Left ventricle myocardium inferior (tissue), 1 donor: ENCODE data around the gene FXYD6. TPM values are rescaled to one million over a fixed set of nuclear protein-coding genes. Genes with fewer than 3 reads are reported as not detected.

ENCODE experiments used
- DNase-seq: peaks from one replicate; pipeline ENCODE4 v3.0.0-alpha.2; 2020
- H3K27ac ChIP-seq: fragments of 200-600 bp; replicated peaks from 2 replicates; pipeline ENCODE4 v1.8.0; 2021
- H3K27me3 ChIP-seq: fragments of 200-600 bp; 2 replicates; pipeline ENCODE4 v1.8.0; 2021; ENCODE audit warnings: low read depth
- H3K36me3 ChIP-seq: fragments of 200-600 bp; 2 replicates; pipeline ENCODE4 v1.8.0; 2021
- H3K4me1 ChIP-seq: fragments of 200-600 bp; 2 replicates; pipeline ENCODE4 v1.8.0; 2021
- H3K4me3 ChIP-seq: fragments of 200-600 bp; 2 replicates; pipeline ENCODE4 v1.8.0; 2021; ENCODE audit warnings: mild to moderate bottlenecking, moderate library complexity
- H3K9me3 ChIP-seq: fragments of 200-600 bp; replicated peaks from 2 replicates; pipeline ENCODE4 v1.8.0; 2021
- intact Hi-C: fragments of 100-400 bp; cut with micrococcal nuclease; formaldehyde crosslinking; loops from one replicate; pipeline ENCODE4 v1.11.0; 2022
- total RNA-seq: library from RNA; stranded (reverse); fragmentation: NEBNext Ultra II Directional; extraction: Animal tissue kit (Norgen Biotek cat#: 25700); gene quantifications from one replicate; pipeline ENCODE4 v1.2.1, GENCODE V29; 2021
- TF ChIP-seq, protein P1 (sequence below): fragments of 200-600 bp; IDR thresholded peaks from 2 replicates; pipeline ENCODE4 v1.8.0; 2021; ENCODE audit warnings: antibody characterized with exemption, mild to moderate bottlenecking, borderline replicate concordance
- donor health status: DM: no; HTN: yes; CAD: no; lungs with severe emphysema.

The FXYD6 gene
- total RNA-seq, 1 donor from 2014 or later, result 30.2 TPM

DNA sequence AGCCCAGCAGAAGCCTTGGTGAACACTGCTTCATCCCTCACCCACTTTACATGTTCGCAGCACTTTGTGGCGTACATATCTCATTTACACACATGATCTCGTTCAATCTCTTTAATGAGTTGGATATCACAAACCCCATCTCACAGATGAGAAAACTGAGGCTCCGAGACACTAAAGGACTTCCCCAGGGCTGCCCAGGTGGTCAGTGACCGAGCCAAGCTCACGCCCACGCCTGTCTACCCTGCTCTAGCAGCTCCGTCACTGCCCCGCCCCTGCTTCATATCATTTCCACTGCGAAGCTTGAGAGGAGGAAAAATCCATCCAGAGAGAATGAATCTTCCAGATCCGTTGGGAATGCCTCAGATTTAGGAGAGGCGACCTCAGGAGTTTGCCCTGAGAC, 67.7 kb downstream of the FXYD6 start:
- Histone ChIP-seq H3K4me3 (peak overlapping the region; percentile 16), H3K27me3 (peaks cover 15% of the 10 kb centered on the region), H3K4me1 (peaks cover 21% of the 10 kb centered on the region), H3K36me3 (no peaks in the 10 kb centered on the region), H3K27ac (peak overlapping the region; percentile 62), H3K9me3 (no peaks in the 10 kb centered on the region)
- TF ChIP-seq, protein P1, sequence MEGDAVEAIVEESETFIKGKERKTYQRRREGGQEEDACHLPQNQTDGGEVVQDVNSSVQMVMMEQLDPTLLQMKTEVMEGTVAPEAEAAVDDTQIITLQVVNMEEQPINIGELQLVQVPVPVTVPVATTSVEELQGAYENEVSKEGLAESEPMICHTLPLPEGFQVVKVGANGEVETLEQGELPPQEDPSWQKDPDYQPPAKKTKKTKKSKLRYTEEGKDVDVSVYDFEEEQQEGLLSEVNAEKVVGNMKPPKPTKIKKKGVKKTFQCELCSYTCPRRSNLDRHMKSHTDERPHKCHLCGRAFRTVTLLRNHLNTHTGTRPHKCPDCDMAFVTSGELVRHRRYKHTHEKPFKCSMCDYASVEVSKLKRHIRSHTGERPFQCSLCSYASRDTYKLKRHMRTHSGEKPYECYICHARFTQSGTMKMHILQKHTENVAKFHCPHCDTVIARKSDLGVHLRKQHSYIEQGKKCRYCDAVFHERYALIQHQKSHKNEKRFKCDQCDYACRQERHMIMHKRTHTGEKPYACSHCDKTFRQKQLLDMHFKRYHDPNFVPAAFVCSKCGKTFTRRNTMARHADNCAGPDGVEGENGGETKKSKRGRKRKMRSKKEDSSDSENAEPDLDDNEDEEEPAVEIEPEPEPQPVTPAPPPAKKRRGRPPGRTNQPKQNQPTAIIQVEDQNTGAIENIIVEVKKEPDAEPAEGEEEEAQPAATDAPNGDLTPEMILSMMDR, result no peak
- no peak for DNase-seq
- intact Hi-C loops, result loop anchor here (5.0 to 10.0 kb wide), 2 partner anchors 246 to 361 kb away; no protein-coding TSS in a partner anchor

DNA sequence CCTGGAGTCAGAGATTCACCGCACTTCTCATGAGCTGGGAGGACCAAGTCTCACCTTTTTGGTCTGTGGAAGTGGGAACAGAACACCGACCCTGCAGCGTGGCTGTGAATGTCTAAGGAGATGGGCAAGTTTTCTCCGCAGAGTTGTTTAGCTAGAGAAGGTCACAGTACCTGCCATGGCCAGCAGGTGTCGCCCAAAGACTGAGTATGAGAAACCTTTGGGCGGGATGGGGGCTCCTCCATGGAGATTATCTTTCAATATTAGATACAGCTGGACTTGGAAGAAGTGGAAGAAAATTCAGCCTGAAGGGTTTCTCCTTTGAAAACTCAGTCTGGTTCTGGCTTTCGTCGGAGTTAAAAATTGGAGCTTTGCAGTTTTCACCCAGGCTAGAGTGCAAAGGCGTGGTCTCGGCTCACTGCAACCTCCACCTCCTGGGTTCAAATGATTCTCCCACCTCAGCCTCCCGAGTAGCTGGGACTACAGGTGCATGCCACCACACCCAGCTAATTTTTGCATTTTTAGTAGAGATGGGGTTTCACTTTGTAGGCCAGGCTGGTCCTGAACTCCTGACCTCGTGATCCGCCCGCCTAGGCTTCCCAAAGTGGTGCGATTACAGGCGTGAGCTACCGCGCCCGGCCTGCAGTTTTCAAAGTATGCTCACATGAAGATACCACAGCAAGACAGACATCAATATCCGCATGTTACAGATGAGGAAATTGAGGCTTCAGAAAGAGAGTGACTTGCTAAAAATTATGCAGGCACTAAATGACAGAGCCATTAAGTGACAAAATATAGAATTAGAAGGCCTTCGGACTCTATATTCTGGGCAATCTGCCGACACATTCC, 68.8 kb downstream of the FXYD6 start:
- peak; percentile 82 for DNase-seq
- intact Hi-C loops, result loop anchor here (5.0 to 10.0 kb wide), 2 partner anchors 247 to 360 kb away; no protein-coding TSS in a partner anchor
- TF ChIP-seq, protein P1, result peak; percentile 94

DNA sequence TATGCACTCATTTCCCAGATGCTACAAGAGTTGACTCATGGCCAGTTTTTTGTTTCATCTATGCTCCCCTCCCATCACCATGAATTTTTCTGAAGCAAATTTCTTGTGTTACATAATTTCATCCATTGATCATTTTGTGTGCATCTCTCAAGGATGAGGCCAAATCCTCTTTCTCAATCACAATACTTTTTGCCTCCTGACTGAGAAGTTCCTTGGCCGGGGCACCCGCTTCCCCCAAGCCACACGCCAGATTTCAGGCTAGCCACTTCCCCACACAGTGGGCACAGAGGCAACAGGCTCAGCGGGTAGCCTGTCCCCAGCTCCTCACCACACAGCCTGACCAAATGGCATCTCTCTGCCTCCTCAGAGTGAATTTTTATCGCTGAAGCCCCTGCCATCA, 69.6 kb downstream of the FXYD6 start:
- intact Hi-C loops, result loop anchor here (5.0 to 10.0 kb wide), 2 partner anchors 248 to 360 kb away; no protein-coding TSS in a partner anchor
- TF ChIP-seq, protein P1, result no peak
- no peak for DNase-seq
- Histone ChIP-seq H3K27me3 (peaks cover 15% of the 10 kb centered on the region), H3K9me3 (no peaks in the 10 kb centered on the region), H3K4me1 (peaks cover 21% of the 10 kb centered on the region), H3K36me3 (no peaks in the 10 kb centered on the region), H3K27ac (no peak overlapping the region), H3K4me3 (no peak overlapping the region)

More for the DNA sequence above, 68.8 kb downstream of the FXYD6 start:
- no peak overlapping the region for H3K27ac ChIP-seq
- H3K27me3 ChIP-seq, result peaks cover 15% of the 10 kb centered on the region
- H3K4me3 ChIP-seq, result no peak overlapping the region
- H3K36me3 ChIP-seq, result no peaks in the 10 kb centered on the region
- H3K9me3 ChIP-seq, result no peaks in the 10 kb centered on the region
- H3K4me1 ChIP-seq, result peaks cover 21% of the 10 kb centered on the region

DNA sequence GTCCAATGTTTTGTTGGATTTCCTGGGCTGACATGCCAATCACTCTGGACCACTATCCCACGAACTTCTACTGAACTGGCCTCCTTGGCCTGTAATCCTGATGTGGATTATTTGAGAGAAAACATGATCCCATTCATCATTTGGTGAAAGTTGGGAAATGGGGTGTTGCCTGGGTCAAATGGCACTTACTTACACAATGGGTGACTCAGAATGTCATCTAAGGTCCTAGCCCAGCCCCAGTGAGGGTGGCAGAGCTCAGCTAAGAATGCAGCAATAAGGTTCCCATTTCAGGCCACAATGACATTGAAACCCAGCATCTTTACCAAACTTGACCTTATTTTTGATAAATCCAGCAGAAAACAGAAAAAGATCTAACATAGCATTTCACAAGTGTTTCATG, 71.4 kb downstream of the FXYD6 start:
- H3K4me3 ChIP-seq, result no peak overlapping the region
- no peak for DNase-seq
- peaks cover 15% of the 10 kb centered on the region for H3K27me3 ChIP-seq
- TF ChIP-seq, protein P1, result no peak
- H3K9me3 ChIP-seq, result no peaks in the 10 kb centered on the region
- H3K27ac ChIP-seq, result no peak overlapping the region
- H3K4me1 ChIP-seq, result peaks cover 21% of the 10 kb centered on the region
- intact Hi-C loops, result loop anchor here (5.0 to 10.0 kb wide), 2 partner anchors 250 to 358 kb away; no protein-coding TSS in a partner anchor
- no peaks in the 10 kb centered on the region for H3K36me3 ChIP-seq

DNA sequence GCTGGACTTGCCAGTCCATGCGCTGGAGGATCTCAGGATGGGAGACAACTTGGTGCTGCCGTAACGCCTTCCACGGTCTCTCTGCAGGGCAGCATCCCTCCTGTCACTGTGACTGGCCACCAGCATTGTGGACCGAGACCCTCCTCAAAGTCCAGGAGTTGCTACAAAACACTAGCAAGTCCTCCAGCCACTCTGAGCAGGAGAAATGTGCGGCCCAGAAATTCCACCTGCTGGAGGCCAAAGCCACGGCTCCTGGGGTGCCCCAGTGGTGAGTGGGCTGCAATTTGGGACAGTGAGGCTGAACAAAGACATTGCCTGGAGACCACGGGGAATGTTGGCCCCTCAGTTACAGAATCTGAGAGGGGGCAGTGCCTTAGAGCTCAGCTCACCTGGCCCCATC, 72.6 kb downstream of the FXYD6 start:
- no peaks in the 10 kb centered on the region for H3K36me3 ChIP-seq
- TF ChIP-seq, protein P1, result no peak
- DNase-seq, result no peak
- no peaks in the 10 kb centered on the region for H3K9me3 ChIP-seq
- H3K4me1 ChIP-seq, result peaks cover 11% of the 10 kb centered on the region
- H3K27ac ChIP-seq, result no peak overlapping the region
- intact Hi-C loops, result loop anchor here (10.0 kb wide), 1 partner anchor 251 kb away; no protein-coding TSS in a partner anchor
- peaks cover 15% of the 10 kb centered on the region for H3K27me3 ChIP-seq
- no peak overlapping the region for H3K4me3 ChIP-seq
